ENCODE measurements around the gene PDCD1LG2.
"Not testable (repeated sequence)": the region's sequence is repeated elsewhere in the genome, so short reads cannot be mapped to it uniquely, and the experiment has no call there.

Gene PDCD1LG2

DNA sequence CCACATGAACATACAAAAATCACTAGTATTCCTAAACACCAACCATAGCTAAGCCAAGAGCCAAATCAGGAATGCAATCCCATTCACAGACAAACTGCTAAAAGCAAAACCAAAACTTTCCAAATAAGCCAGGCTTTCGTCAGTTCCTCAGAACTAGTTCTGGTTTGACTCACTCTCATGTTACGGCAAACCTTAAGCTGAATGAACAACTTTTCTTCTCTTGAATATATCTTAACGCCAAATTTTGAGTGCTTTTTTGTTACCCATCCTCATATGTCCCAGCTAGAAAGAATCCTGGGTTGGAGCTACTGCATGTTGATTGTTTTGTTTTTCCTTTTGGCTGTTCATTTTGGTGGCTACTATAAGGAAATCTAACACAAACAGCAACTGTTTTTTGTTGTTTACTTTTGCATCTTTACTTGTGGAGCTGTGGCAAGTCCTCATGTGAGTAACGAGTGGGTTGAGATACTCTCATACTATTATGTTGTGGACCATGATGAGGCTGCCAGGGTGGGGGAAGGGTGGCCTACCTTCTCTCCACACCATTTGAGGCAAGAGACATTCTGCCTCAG is at the start of gene PDCD1LG2:
PDCD1LG2 (plus strand) TSS at position 172 of the 572 bp plus-strand sequence. CDS start 12,016 bp downstream, outside the sequence.
- DNase-seq (ENCODE audit: low spot score): peak; percentile 49

GRCh38 chr9:5464831-5465330 is 45.5 kb upstream of the PDCD1LG2 start:
- DNase-seq (ENCODE audit: low spot score): not testable (repeated sequence)

More for the DNA sequence above, at the start of gene PDCD1LG2:
- TF ChIP-seq CTCF (IDR thresholded peaks at IDR 0.05; ENCODE audit: extremely low read depth, missing control alignments): no peak

DNA sequence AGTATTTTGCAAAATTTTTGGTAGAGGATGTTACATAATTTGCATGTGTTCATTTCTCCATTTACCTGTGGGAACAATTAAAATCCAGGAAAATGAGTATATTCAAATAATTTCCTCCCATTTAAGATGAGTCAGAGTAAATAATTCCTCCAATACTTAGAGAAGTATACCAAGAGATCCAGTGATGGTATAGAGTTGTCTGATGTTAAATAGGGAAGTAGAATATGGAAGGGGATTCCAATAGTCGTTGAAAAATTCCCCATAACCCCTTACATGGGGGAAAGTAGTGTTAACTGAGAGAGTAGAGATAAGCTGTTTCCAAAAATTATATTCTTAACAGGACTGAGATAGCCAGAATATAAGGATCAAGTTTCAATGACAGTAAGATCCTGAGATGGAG is 44.3 kb upstream of the PDCD1LG2 start:
- no peak for TF ChIP-seq CTCF (IDR thresholded peaks at IDR 0.05; ENCODE audit: extremely low read depth, missing control alignments)
- DNase-seq (ENCODE audit: low spot score): no peak

DNA sequence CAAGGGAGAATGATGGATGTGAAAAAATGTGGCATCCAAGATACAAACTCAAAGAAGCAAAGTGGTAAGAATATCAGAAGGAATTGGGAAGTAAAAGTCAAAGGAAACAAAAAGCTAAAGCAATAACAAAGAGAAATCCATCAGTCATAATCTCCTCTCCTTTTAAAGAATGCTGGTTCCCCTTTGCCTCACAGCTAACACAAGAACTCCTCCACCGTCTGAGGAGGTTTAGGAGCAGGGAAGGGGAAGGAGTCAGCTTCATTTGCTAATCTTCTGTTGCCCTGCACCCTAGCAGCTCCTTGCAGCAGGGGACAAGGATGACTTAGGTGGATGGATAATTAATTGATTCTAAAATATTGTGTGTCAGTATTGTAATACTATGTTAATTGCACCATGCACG is 43.6 kb upstream of the PDCD1LG2 start:
- TF ChIP-seq CTCF (IDR thresholded peaks at IDR 0.05; ENCODE audit: extremely low read depth, missing control alignments): no peak
- no peak for DNase-seq (ENCODE audit: low spot score)

- no peak for TF ChIP-seq CTCF (IDR thresholded peaks at IDR 0.05; ENCODE audit: extremely low read depth, missing control alignments)
- DNase-seq (ENCODE audit: low spot score): no peak
Measured at GRCh38 chr9:5468850-5469249, 41.5 kb upstream of the PDCD1LG2 start.

DNA sequence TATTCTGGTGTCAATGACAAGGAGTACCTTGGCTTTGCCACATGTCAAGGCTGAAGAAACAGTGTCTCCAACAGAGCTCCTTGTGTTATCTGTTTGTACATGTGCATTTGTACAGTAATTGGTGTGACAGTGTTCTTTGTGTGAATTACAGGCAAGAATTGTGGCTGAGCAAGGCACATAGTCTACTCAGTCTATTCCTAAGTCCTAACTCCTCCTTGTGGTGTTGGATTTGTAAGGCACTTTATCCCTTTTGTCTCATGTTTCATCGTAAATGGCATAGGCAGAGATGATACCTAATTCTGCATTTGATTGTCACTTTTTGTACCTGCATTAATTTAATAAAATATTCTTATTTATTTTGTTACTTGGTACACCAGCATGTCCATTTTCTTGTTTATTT is 40.2 kb upstream of the PDCD1LG2 start:
- no peak for TF ChIP-seq CTCF (IDR thresholded peaks at IDR 0.05; ENCODE audit: extremely low read depth, missing control alignments)

DNA sequence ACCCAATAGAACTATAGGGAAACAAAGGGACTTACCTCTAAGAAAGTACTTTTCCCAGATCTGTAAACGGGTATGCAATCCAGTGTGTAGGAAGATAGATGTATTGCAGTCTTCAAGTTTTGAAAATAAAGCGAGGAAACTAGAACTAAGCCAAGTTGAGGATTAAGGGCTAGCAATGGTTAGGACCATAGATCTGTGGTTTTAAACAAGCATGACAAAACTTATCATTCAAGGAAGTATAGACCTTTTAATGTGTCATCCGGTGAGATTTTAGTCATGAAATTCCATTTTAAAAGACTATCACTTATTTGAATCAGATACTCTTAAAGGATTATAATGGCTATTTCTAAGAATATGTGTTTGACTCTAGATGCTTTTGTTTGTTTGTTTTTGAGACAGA is 39.5 kb upstream of the PDCD1LG2 start:
- TF ChIP-seq CTCF (IDR thresholded peaks at IDR 0.05; ENCODE audit: extremely low read depth, missing control alignments): no peak
- DNase-seq (ENCODE audit: low spot score): no peak

More for the DNA sequence above, 40.2 kb upstream of the PDCD1LG2 start:
- DNase-seq (ENCODE audit: low spot score): no peak

GRCh38 chr9:5475611-5476010 is 34.7 kb upstream of the PDCD1LG2 start:
- not testable (repeated sequence) for DNase-seq (ENCODE audit: low spot score)
